ENCODE results near the gene ZBED2.
"Not testable (repeated sequence)": the region's sequence is repeated elsewhere in the genome, so short reads cannot be mapped to it uniquely, and the experiment has no call there.

The ZBED2 gene

DNA sequence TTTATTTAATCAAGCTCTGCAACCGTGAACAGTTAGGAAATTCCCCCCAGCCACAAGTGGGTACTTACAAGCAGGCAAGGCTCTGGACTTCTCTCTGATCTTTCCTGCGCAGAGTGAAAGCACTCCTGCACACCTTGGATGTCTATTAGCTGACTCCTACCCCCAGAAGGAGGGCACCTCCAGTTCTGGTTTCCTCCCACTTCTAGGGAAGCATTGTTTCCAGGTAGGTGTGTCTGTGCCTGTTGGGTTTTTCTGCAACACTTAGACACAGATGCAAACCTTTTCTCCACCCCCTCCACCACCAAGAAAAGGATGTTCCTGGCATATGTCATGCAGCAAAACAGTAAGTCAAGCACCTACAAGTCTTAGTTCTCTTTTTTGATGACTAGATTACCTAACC is at the start of gene ZBED2:
ZBED2 (minus strand) TSS at position 115 of the 400 bp plus-strand sequence. CDS start 1,145 bp downstream, outside the sequence.
- no peak for DNase-seq

GRCh38 chr3:111639316-111639715 is 44.2 kb upstream of the ZBED2 start:
- DNase-seq, result no peak

GRCh38 chr3:111636366-111636885 is 41.3 kb upstream of the ZBED2 start:
- no peak for DNase-seq

GRCh38 chr3:111635403-111635802 is 40.3 kb upstream of the ZBED2 start:
- no peak for DNase-seq

DNA sequence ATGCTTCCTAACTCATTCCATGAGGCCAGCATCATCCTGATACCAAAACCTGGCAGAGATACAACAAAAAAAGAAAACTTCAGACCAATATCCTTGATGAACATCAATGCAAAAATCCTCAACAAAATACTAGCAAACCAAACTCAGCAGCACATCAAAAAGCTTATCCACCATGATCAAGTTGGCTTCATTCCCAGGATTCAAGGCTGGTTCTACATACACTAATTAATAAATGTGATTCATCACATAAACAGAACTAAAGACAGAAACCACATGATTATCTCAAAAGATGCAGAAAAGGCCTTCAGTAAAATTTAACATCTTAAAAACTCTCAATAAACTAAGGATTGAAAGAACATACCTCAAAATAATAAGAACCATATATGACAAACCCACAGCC is 35.5 kb upstream of the ZBED2 start:
- not testable (repeated sequence) for DNase-seq

GRCh38 chr3:111629018-111629417 is 33.9 kb upstream of the ZBED2 start:
- DNase-seq, result not testable (repeated sequence)

- DNase-seq, result no peak
These were observed 31.9 kb upstream of the ZBED2 start for GRCh38 chr3:111627092-111627491.

DNA sequence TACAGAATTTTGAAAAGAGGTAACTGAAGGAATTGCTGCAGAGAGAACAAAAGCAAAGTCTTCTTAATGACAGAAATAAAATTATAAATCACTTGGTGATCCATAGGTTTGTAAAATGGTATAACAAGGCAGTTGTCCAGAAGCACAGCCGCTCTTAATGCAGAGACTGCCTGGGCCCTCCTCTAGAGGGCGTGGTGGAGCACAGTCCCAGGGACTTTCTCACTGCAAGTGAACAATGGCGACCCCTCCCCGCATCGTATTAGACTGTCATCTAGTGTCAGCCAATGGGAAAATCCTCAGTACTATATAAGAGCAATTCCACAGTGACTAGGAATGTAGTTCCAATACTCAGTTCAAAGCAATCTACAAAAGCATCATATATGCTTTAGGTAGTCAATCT is 26.4 kb upstream of the ZBED2 start:
- peak; percentile 48 for DNase-seq

DNA sequence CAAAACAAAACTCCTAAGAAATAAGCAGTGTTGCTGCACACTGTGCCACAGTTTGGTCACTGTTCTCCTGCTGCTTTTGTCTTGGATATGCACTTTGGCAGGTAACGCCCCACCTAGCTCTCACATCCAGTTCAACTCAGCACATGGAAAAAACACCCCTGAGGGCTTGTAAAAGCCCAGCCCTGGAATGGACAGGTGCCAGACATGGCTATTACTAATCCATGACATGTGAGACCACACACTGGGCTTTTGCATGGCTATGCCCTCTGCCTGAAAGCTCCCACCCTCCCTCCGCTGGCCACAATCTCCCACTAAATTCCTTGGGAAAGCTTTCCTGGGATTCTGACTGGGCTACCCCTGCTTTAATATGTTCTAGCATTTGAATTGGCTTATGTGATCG is 24.7 kb upstream of the ZBED2 start:
- no peak for DNase-seq

DNA sequence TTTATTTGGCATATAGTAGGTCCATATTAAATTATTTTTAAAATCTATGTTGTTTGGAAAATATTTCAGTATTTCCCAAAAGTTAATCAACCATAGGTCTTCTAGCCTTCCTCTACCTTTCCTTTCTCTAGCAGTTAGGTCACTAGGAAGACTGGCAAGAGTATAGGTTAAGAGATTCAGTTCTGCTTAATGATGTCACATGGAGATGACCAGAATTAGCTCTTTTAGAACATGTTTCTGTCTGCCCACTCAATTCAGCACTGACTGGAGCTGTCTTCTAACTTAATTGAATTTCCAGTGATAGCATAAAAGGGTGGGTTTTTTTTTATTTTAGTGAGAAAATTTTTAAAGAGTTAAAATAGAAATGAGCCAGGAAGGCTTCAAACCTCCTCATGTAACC is 23.8 kb upstream of the ZBED2 start:
- DNase-seq, result no peak

- DNase-seq, result no peak
These were observed 22.9 kb upstream of the ZBED2 start for GRCh38 chr3:111617912-111618601.

GRCh38 chr3:111617406-111617805 is 22.3 kb upstream of the ZBED2 start:
- DNase-seq, result no peak

- peak; percentile 75 for DNase-seq
These were observed 21.4 kb upstream of the ZBED2 start for GRCh38 chr3:111616417-111617105.

- DNase-seq, result no peak
These were observed 20.7 kb upstream of the ZBED2 start for GRCh38 chr3:111615880-111616279.

- DNase-seq, result no peak
These were observed 18.1 kb upstream of the ZBED2 start for GRCh38 chr3:111613294-111613693.

DNA sequence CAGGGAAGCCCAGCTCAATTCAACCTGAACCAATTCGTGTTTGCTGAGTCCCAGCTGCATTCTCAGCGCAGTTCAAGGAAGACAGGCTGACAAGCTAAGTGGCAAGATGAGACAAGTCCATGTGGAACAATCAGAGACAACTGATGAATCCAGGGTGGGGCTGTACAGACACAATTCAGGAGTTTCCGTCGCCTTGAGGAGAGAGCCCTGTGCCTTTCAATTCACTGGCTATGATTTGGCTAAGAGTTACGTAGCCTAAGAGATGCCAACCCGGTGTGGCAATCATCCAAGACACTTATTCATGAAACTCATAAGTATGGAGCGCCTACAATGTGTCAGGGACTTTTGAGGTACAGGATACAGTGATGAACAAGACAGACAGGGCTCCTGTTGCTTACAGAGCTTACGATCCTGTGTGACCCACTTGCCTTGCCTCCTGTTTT is 15.5 kb upstream of the ZBED2 start:
- peak; percentile 33 for DNase-seq

DNA sequence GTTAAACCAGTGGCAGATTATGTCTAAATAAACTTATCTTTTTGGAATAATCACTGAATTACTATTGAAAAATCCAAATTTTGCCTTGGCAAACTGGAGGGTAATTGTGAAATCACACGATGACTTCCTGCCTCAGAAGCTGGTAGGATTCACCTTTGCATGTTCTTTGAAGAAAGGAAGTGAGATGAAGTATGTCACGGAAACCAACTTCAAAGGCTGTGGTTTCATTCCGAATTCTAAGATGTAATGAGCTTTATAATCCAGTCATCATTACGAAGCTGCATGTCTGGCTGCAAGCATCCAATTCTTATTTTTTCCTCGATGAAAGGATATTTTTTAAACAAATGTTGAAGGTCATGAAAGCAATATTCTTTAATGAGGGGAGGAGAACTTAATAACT is 15.0 kb upstream of the ZBED2 start:
- DNase-seq, result peak; percentile 50

DNA sequence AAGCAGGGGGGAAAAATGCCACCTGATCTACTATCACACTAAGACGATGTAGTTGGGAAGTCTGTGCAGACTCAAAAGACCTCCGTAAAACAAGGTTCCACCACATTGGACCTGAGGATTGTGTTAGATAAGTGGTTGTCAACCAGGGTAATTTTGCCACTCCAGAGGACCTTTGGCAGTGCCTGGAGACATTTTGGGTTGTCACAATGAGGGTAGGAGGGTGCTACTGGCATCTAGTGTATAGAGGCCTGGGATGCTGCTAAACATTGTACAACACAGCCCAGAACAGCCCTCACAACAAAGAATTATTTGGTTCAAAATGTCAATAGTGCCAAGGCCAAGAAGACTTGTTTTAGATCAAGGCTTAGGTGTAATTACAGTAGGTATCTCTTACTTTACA is 14.6 kb upstream of the ZBED2 start:
- no peak for DNase-seq

- DNase-seq, result no peak
These were observed 13.2 kb upstream of the ZBED2 start for GRCh38 chr3:111608383-111608782.

DNA sequence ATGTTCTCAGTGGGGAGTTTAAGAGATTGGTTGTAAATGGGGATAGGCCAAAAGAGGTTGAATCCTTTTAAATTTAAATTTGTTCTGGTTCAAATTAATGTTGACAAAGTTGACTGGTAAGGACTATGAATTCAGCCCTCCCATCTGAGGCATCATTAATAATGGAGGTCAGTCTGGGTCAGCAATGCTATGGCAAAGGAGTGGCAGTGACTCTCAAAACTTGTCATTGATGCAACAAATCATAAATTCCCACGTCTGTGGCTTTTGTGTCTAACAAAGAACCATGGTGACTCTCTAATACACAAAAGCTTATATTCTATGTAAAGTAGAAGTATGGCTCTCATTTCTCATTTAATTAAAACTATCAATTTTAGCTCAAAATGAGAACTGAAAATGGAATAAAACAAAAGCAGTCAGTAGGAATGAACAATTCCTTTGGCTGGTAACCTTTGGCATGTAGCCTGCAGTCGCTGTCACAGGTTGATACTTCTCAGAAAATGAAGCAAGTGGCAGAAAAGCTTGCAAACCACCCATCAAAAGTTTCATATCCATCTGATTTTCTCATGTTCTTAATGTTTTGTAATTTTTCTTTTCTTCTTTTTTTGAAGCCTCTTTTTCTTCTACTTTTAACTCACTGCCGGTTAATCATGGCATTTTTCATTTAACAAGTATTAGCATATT is 12.2 kb upstream of the ZBED2 start:
- no peak for DNase-seq

DNA sequence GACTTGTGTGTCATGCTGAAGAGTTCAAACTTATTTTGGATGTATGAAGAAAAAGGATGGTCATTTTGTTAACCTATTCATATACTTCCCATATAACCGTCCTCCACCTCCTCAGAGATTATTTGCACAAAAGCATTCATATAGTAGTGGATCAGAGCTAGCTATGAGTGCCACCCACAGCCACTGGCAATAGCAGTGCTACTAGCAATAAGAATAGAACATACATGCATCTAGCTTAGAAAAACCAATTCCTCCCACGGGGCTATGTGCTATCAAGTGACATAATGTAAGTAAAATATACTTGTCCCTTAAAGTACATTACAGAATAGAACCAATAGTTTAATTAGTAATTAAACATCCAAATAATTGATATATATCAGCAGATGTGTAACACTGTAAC is 10.3 kb upstream of the ZBED2 start:
- no peak for DNase-seq

- no peak for DNase-seq
These were observed 9.9 kb upstream of the ZBED2 start for GRCh38 chr3:111605018-111605417.

DNA sequence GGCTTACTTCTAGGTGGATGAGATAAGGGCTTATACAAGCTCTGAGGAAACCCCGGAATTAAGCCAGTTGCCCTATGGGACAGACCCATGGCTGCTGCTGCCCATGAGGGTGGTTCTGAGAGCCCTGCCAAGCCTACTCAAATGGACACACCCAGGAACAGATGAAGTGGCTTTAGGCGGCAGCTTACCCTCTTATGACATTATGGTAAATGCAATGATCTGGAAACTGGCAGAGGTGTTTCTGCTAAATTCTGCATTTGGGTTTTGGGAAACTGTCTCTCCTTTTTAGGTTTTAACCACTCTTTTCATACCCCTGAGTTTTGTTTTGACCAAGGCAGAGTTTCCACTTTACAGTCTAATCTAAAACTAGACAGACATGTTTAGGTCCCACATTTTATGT is 9.0 kb upstream of the ZBED2 start:
- DNase-seq, result no peak

DNA sequence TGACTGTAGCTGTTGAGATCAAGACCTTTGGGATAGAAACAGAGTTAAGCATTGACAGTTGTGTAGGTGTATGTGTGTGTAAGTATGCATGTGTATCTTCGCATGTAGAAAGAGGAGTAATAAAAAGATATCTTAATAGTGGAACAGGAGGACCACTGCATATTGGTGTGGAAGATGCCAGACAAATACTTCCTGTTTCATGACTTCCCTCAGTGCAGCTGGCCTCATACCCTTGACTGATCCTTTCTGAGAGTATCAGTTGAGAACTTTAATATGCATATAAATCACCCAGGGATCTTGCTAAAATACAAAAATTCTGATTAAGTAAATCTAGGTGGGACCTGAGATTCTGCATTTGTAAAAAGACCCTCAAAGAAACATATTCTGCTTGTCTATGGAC is 8.5 kb upstream of the ZBED2 start:
- no peak for DNase-seq
